ENCODE data around the gene RHBDL1.

The RHBDL1 gene

GRCh38 chr16:674968-675883 lies at the start of gene RHBDL1:
Gene RHBDL1 (plus strand): TSS chr16:675671. CDS start chr16:675791, 120 bp downstream.
- no peak for DNase-seq

GRCh38 chr16:625977-626765 lies 49.3 kb upstream of the RHBDL1 start:
- DNase-seq = no peak

- no peak for DNase-seq
These were observed 48.6 kb upstream of the RHBDL1 start for GRCh38 chr16:626787-627453.

GRCh38 chr16:627454-628239 lies 47.8 kb upstream of the RHBDL1 start:
- DNase-seq = no peak

GRCh38 chr16:628321-629061 lies 47.0 kb upstream of the RHBDL1 start:
- no peak for DNase-seq

- DNase-seq = no peak
These were observed 46.2 kb upstream of the RHBDL1 start for GRCh38 chr16:629185-629832.

GRCh38 chr16:629833-630248 lies 45.6 kb upstream of the RHBDL1 start:
- no peak for DNase-seq

- DNase-seq = no peak
These were observed 45.1 kb upstream of the RHBDL1 start for GRCh38 chr16:630249-630814.

GRCh38 chr16:630815-631405 lies 44.6 kb upstream of the RHBDL1 start, which contains the start of gene WFIKKN1:
Gene WFIKKN1 (plus strand): TSS chr16:630985. CDS start chr16:631254, 269 bp downstream.
- no peak for DNase-seq

GRCh38 chr16:631808-632358 lies 43.6 kb upstream of the RHBDL1 start:
- DNase-seq = no peak

- DNase-seq = no peak
These were observed 42.8 kb upstream of the RHBDL1 start for GRCh38 chr16:632486-633335.

- no peak for DNase-seq
These were observed 42.0 kb upstream of the RHBDL1 start for GRCh38 chr16:633336-634050.

GRCh38 chr16:634051-634670 lies 41.3 kb upstream of the RHBDL1 start:
- no peak for DNase-seq

- no peak for DNase-seq
These were observed 40.5 kb upstream of the RHBDL1 start for GRCh38 chr16:634996-635395.

GRCh38 chr16:635573-636205 lies 39.8 kb upstream of the RHBDL1 start:
- no peak for DNase-seq

GRCh38 chr16:636206-637080 lies 39.0 kb upstream of the RHBDL1 start, which contains the start of gene METTL26:
Gene METTL26 (minus strand): TSS chr16:636305. CDS start chr16:636290, 15 bp downstream.
- DNase-seq = peak; percentile 92

Measured in NCI-H1436 (cell line).